GDM1 (cell line): ENCODE results near the gene CAVIN4.

Source experiments
- DNase-seq: peaks from one replicate; lab custom pipeline; 2025; lab: John Stamatoyannopoulos, UW

Gene CAVIN4

DNA sequence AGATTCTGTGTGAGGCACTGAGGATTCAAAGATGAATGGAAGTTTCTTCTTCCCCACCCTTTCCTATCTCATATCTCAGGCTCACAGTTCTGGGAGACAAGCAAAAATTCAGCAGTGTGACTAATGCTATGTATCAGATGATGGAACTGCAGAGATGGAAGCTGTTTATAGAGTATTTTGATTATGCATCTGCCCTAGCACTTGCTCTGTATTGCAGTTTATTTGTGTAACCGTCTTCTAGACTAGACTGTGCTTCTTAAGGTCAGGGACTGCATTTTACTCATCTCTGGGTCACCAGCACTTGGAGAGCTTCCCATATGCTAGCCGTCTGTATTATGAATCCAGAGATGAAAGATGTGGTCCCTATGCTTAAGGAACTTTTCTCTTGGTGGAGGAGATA, 12.6 kb downstream of the CAVIN4 start:
- DNase-seq: no peak

DNA sequence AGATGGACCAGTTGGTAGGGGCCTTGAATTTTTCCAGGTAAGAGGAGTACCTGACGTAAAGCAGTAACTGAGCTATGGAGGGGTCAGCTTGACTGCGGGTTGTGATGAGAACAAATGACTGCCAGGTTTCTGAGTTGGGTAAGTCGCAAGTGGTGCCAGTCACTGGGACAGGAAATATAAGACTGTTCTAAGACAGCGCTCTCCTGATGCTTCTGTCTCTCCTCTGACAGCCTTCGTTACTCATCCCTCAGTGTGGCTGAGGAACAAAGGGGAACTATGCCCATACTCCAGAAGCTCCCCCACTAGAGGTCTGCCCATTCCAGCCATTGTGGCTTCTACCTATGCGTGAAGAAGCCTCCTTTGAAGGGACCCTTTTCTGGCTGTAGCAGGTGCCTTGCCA, 13.3 kb downstream of the CAVIN4 start:
- DNase-seq: no peak

DNA sequence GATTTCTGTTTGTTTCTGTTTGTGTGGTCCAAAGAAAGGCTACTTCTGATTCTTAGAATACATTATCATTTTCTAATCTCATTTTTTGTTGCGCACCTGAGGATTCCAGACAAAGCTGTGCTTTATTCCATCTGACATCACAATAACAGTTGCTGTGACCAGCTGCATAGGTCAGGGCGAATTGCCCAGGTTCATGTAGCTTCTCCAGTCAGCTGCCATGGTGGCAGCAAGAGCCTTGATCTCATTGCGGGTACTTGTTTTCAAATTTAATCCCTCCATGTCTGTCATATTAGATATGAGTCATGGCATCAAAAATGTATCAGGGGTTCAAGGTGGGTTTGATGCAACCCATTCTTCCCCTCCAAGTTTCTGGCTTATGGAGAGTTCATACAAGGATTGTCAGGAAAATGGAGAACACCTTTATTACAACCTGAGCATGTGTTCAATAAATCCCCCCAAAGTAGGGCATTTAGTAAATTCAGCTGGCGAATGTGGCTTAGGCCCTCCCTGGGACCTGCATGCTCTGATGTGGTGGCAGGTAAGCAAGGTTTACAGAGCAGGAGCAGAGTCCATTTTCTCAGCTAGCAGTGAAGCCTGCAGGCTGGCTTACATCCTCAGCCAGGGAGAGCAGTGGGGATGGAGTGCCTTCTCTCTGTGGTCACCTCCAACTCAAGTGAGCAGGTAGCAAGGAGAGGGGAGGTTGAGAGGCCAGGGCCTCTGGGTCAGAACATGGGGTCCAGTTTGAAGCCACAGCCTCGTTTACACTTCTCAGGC, 13.9 kb downstream of the CAVIN4 start:
- no peak for DNase-seq

- peak; percentile 16 for DNase-seq
Measured at GRCh38 chr9:100595391-100596199, 17.7 kb downstream of the CAVIN4 start.

DNA sequence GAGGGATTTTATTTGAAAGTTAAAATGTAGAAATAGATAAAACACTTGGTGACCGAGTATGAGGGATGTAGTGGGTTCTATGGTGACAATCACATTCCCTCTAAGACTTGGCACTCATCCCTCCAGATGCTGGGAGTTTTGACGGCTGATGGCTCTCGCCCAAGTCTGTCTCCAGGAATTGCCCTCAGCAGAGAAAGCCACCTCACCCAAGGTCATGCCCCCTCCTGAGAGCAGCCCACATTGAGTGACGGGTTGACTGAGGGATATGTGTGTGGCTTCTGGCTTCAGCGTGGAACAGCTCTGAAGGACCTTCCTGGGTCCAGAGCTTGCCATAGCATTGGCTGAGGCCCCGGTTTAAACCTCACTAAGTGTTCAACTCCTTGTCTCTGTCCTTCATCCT, 19.4 kb downstream of the CAVIN4 start:
- DNase-seq: no peak

- DNase-seq: peak; percentile 63
Measured at GRCh38 chr9:100598641-100599145, 20.8 kb downstream of the CAVIN4 start.

DNA sequence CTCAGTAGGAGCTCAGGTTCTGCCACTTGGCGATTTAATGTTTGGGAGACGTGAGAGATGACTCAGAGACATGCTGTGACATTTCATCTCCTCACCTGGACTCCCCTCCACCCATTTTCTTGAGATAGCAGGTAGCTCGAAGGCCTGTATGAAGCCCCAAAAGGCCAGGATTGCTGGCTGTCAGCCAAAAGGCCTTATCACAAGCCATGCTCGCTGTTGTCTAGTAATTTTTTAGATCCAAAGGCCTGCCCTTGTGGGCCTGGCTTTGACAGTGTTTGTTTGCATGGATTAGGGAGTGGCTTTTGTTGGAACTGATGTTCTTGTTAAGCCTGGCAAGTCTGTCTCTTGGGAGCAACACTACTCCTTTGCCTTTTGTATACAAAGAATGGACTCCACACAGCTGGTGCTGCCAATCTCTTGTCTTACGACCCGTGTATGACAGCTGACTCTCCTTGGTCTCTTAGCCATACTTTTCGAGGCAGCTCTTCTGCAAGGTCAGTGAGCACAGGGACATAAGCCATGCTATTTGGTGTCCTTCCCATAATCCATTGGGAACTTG, 22.7 kb downstream of the CAVIN4 start:
- no peak for DNase-seq

GRCh38 chr9:100601216-100601615, 23.3 kb downstream of the CAVIN4 start:
- DNase-seq: peak; percentile 26

DNA sequence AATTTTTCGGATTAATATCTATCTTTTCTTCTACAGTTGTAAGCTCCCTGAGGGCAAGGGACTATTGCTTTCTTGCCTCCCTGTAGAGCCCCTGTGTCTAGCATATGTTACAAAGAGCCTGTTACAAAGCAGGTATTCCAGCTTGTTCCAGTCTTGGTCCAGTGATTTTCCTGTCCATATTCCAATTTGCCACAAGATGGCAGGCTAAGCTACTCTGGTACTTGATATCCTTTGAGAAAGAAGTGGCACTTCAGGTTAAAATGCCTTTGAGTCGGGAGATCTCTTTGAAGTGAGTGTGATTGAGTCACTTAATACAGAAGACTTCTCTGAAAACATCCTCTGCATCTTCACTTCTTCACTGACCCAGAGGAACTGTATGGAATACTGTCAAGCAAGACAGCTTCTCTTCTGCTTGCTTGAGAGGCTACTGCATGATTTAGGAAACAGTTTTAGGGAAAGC, 24.5 kb downstream of the CAVIN4 start:
- DNase-seq: peak; percentile 33

- DNase-seq: no peak
Measured at GRCh38 chr9:100605405-100605804, 27.5 kb downstream of the CAVIN4 start.

GRCh38 chr9:100619194-100619593, 41.3 kb downstream of the CAVIN4 start:
- no peak for DNase-seq

DNA sequence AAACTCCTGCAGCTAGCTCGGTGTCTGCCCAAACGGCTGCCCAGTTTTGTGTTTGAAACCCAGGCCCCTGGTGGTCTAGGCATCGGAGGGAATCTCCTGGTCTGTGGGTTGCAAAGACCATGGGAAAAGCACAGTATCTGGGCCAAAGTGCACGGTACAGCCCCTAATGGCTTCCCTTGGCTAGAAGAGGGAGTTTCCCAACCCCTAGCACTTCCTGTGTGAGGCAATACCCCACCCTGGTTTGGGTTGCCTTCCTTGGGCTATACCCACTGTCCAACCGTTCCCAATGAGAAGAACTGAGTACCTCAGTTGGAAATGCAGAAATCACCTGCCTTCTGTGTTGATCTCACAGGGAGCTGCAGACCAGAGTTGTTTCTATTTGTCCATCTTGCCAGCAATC, 41.8 kb downstream of the CAVIN4 start:
- DNase-seq: no peak

GRCh38 chr9:100623969-100624368, 46.1 kb downstream of the CAVIN4 start:
- no peak for DNase-seq

GRCh38 chr9:100626949-100627348, 49.1 kb downstream of the CAVIN4 start:
- DNase-seq: no peak

- DNase-seq: no peak
Measured at GRCh38 chr9:100637787-100638186, 59.9 kb downstream of the CAVIN4 start.
